Endothelial cell of hepatic sinusoid (primary cell): ENCODE data around the gene TUSC2.

ENCODE experiments used
- in situ Hi-C: cut with HindIII; loops from 2 replicates; pipeline ENCODE4 v1.10.0; 2017; ENCODE audit warnings: low sequenced_read_pairs

TUSC2 gene

DNA sequence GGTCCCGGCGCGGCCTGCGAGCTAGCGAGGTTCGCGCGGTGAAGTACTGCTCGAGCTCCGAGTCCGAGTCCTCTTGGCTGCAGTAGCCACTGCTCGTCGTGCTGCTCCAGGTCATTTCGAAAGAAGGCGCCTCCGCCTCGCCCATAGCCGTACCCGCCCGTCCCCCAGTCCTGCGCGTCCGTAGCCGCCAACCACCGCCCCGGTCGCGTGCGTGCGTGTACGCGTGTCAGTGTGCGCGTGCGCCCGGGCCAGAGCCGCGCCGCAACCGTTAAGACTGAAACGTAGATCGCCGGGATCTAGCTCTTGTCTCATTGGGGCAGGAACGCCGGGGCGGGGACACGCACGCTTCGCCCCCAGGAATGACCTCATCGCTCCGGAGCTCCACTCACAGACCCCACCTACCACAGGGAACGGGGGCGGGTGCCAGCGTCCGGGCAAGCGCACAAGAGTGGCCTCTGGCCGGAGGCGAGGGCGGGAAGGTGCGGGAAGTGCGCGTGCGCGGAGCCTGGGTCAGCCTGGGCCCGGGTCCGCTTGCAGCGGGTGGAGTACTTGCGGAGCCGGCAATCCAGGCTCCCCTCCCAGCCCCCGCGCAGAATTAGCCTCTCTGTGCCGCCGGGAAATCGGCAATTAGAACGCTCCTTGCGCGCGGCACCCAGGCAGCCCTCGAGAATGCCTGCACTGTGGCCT, 9.3 kb upstream of the TUSC2 start:
- in situ Hi-C loops = no loop called here

DNA sequence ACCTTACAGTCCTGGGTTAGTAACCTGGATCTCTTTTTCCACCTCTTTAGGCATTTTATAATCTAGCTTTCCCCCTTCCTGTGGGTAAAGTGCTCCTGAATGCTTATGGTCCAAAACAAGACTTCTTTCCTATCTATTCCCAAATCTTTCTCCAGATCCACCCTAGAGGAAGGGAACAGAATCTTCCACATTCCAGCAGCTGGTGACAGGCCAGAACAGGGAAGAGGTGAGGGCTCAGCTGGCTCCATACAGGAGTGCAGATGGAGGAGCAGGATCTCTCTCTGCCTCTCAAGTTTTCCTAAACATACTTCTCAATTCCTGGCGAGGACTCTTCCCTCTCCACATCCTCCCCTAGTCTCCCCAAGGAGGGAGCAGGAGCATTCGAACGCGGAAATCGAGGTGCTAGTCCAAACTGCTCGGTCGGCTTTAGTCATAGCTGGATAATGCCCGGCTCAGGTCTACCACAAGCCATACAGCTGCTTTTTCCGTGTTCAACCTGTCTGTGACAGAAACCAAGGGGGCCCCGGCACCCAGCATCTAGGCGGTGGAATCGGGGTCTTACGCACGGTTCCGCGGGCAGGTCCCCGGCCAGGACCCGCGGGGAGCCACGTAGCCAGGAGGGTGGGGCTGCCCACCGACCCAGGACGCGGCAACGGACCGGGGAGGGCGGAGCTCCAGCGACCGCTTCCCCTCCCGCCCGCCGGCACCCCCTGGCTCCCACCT, 8.6 kb upstream of the TUSC2 start:
- in situ Hi-C loops = no loop called here

DNA sequence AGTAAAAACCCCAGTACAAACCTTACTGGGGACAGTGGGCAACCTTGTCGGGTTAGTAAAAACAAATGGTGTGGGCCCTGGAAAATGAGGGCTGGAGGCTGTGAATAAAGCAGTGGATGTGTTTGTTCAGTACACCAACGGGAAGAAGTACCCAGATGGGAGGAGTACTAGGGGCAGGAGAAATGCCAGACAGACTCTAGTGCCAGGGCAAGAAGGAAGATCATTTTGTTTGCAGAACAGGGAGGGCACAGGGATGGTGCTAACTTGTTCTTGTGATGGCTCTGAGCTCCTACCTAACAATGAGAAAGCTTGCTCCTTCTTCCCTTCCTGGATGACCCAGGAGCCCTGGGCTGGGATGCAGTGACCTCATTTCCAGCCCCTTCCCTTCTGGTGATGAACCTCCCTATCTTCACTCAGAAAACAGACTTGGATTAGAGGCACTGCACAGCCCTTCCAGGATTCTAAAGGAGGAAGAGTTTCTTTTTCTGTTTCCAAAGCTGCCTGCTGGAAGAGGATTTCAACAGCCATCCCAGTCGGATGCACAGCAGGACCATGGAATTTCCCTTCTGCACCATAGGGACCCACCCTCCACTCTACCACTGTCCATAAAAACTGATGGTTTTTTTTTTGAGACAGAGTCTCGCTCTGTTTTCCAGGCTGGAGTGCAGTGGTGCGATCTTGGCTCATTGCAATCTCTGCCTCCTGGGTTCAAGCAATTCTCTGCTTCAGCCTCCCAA, 6.5 kb upstream of the TUSC2 start:
- in situ Hi-C loops = no loop called here

DNA sequence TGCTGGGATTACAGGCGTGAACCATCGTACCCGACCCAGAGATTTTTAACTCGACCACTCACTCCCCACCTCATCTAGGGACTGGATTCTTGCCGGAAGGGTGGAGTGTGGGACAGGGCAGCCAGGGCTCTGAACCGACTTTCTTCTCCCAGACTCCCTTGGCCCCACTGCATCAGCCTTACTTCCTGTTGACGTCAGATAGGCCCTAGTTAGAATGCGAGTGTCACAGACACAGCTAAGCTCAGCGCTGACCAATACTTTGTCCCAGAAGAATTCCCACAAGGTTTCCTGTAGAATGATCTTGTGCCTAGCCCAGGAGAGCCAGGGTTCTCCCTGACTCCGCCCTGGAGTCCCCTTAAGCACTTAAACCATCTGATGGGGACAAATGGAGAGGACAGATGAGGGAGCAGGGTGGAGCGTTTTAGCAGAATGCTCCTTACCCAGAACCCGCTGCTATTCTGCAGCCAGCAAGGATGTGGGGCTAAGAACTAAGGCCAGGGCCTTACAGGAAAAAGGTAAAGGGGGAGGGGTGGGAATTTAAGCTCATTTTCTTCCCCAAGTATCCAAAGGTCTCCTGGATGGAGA, 5.8 kb upstream of the TUSC2 start:
- in situ Hi-C loops = no loop called here

DNA sequence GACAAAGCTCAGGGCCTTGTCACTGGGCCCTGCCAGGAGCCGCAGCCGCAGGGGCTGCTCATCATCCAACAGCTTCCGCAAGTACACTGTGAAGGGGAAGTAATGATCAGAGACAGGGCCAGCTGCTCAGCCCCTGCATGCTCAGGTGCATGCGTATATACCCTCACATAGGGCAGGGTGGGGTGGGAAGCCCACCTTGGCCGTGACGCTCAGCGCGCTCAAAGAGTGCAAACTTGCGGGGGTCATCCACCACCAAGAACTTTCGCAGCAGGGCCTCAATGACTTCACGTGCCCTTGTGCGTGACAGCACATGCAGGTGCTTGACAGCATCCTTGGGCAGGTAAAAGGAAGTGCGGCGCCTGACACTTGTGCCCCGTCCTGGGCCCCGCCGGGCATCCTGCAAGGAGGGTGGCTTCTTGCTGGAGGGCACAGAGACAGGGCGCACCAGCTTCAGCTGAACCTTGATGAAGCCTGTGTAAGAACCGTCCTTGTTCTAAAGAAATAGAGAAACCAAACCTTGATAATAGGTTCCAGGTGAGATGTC, 3.4 kb upstream of the TUSC2 start:
- in situ Hi-C loops = no loop called here

DNA sequence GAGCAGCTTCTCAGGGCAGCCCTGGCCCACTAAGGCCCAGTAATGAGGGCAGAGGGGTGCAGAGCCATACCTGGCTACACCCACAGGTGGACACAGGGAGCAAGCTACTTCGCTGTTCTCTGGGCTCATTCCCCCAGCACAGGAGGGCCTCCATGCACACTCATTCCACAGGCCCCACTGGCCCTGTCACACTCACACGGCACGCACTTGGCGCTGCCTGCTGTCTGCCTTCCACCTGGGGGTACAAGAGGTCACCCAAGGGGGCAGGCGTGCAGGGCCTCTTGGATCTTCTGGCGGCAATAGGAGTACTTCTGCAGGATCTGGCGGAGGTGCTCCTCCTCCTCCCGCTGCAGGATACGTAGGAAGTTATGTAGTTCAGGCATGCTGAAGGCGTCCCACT, 2.3 kb upstream of the TUSC2 start:
- in situ Hi-C loops = no loop called here

DNA sequence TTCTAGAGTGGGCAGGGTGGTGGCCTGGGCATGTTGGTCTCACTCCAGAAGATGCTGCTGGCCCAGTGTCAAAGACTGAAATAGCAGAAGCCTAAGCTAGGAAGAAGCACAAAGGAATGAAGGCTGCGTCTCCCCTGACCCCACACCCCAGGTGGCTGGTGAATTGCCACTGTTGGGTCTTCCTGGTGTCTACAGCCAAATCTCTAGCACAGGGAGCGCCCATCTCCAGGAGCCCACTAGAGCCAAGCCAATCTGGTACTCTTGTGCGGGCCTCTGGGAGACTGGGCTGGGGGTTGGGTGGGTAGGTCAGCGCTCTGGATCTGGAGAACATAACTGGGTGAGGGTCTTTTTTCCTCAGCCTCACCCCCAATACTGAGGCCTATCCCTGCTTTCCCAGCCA, 894 bp downstream of the TUSC2 start:
- in situ Hi-C loops = loop anchor here (5.0 kb wide), 2 partner anchors 50 to 85 kb away; partner anchors contain the start of gene LSMEM2

DNA sequence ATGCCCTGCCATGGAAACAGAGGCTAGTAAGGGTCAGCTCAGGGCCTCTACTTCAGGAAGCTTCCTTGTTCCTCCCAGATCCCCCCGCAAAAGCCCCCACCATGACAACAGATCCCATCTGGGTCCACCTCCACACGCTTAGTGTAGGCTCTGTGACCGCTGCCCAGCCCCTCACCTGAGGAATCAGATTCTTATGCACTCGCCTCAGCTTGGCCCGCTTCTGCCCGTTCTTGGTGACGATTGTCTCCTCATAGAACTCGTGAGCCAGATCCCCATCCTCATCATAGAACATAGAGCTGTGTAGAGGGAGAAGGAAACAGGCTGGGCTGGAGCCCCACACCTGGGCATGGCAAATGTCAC, 1.9 kb downstream of the TUSC2 start:
- in situ Hi-C loops = loop anchor here (5.0 kb wide), 2 partner anchors 49 to 84 kb away; partner anchors contain the start of gene LSMEM2

DNA sequence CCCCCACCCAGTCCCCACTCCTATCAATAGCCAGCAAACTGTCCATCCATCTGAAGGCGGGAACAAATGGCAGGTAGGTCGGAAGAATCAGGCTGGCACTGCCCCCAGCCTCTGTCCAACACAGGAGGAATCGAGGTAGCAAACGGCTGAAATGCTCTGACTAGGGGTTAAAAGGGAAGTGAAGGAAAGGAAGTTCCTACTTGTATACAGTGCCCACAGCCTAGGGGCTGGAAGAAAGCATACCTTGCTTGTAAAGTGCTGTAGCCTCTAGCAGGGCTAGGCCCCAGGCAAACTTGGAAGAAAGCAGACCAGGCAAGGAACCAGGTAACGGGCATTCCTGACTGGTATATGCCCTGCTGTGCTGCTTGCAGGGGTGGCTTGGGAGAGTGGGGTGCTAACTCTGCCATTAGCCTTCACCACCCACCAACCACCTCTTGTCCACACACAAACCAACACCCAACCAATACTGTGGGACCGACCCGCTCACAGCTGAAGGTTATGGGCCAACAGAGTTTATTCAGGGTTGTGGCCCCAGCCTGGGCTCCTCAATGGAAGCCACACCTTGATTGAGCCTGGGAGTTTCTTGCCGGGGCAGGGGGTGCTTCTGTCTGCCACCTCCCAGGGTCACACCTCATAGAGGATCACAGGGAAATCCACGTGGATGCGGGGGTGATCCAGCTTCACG, 2.4 kb downstream of the TUSC2 start:
- in situ Hi-C loops = loop anchor here (5.0 kb wide), 2 partner anchors 48 to 83 kb away; partner anchors contain the start of gene LSMEM2

DNA sequence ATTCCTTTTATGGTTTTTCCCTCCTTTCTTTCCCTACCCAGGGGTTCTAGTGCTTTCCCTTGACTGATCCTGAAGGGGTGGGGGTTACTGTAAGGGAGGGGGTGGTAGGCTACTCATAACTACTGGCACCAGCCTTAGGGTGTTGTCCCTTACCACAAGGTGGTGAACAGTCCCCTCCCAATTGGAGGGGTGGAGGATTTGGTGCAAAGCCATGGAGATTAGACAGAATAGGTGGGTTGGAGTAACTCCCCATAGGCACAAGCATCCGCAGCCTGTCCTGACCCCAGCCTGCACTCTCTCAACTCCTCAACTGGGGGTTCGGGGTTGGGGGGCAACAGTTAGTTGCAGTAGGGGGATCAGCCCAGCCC, 2.9 kb downstream of the TUSC2 start:
- in situ Hi-C loops = loop anchor here (5.0 kb wide), 2 partner anchors 48 to 83 kb away; partner anchors contain the start of gene LSMEM2

DNA sequence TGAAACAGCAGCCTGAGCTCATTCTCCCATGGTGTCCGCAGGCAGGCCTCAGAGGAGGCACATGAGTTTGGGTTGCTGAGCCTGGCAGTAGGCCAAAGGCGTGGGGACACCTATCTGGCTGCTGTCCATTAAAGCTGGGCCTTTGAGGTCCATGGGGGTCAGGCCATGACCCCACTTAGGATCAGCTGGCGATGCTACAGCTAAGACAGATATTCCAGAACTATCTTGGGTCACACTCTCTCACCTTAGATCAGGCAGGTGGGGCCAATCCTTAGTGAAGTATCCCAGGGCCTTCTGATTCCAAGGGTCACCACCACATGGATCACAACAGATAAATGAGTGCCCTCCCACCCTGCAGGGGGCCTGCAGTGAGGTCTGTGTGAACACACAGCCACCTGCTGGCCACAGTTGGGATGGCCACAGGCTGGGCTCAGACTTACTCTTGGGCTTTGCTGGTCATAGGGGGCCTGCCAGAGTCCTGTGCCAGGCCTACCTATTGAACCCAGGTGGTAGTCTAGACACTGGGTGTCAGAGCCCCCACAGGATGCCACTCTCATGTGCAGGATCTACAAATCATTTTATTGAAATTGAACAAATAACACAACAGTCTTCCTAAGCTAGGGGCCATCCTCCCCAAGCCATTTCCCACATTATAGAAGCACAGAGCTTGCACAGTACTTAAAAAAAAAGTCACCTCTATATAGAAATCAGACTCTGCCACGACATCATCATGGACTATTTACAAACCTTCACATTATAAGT, 3.5 kb downstream of the TUSC2 start:
- in situ Hi-C loops = loop anchor here (5.0 kb wide), 2 partner anchors 47 to 82 kb away; partner anchors contain the start of gene LSMEM2

DNA sequence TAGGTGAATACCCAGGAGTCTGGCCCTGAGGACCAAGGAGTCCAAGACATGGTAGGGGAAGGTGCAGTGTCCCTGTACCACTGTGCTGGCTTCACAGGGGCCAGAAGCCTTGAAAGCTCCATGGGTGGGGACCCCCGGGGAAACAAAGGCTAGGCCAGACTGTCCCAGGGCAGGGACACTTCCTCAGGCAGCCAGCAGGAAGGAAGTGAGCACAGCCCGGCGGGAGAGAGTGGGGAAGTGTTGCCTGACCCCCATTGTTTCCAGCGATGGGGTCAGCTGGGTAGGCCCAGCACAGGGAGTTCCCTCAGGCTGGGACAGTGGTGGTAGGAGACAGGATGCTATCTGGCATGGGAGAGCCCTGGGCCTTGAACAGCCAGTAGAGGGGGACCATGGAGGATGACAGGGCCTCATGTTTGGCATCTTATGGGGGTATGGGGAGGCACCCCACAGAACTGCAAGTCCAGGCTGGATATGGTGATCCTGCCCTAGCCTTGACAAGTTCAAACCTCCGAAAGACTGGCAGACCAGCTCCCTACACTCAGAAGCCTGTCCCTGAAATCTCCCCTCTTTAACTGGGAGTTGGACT, 4.3 kb downstream of the TUSC2 start:
- in situ Hi-C loops = no loop called here

DNA sequence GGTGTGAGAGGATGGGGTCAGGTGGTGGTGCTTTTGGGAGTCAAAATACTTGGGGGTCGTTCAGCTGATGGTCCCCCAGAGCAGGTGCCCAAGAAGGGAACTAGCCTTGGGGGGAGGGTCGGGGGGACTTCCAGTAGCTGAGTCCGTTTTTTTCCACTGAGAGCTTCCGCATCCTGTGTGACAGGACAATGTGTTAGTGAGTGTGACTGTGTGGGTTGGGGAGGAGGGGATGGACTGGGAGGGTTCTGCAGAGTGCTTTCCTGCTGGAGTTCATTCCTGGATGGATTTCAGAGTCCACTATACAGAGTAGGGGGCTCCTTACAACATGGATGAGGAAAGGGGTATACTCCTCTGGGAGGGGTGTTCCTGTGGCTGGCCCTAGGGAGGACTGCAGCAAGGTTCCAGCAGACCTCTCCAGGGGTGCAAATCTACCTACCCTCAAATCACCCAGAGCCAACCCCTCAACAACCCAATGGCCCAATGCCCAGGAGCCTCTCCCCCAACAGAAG, 4.9 kb downstream of the TUSC2 start:
- in situ Hi-C loops = no loop called here

DNA sequence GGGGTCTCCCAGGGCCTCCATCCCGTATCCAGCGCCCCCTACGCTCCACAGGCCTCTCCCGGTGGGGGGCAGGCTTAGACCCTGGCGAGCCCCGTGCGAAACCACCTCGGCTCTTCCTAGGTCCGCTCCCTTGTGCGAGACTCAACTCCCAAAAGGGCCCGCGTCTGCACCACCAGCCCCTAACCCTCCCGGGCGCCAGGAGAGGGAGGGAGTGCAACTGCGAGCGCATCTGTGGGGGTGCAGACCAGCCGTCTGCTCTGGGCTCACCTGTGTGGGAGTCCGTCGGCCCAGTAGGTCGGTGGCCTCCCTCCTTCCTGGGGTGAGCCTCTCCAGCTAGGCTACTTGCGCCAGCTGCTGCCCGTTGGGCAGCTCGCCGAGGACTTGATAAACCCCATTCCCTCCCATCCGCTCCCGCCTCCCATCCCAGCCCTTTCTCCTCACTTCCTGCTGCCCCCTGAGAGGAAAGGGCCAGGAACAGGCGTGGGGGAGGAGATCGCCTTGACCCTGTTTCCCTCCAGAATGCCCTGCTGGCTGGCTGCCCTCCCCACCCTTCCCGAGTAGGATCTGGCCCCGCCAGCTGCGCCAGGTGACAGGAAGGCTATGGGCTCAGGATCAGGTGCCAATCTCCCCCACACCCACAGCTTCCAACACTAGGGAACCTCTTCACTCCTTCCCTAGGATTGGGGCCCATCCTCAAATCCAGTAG, 5.5 kb downstream of the TUSC2 start, which contains the start of gene HYAL2:
TSS of gene HYAL2 (minus strand) at position 360 of the 706 bp plus-strand sequence. CDS start 2,256 bp downstream, outside the sequence.
- in situ Hi-C loops = no loop called here

DNA sequence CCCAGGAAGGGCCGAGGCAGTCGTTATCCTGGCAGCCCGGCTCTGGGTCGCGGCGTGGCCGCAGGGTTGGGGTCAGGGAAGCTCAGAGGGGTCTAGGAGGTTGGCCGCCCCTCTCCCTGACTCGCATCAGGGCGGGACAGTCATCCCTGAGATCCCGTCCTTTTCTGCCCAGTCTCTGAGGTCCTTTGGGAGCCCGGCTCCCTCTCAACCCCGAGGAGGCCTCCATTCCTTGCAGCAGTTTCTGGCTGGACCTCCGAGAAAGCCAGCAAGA, 6.0 kb downstream of the TUSC2 start:
- in situ Hi-C loops = no loop called here

DNA sequence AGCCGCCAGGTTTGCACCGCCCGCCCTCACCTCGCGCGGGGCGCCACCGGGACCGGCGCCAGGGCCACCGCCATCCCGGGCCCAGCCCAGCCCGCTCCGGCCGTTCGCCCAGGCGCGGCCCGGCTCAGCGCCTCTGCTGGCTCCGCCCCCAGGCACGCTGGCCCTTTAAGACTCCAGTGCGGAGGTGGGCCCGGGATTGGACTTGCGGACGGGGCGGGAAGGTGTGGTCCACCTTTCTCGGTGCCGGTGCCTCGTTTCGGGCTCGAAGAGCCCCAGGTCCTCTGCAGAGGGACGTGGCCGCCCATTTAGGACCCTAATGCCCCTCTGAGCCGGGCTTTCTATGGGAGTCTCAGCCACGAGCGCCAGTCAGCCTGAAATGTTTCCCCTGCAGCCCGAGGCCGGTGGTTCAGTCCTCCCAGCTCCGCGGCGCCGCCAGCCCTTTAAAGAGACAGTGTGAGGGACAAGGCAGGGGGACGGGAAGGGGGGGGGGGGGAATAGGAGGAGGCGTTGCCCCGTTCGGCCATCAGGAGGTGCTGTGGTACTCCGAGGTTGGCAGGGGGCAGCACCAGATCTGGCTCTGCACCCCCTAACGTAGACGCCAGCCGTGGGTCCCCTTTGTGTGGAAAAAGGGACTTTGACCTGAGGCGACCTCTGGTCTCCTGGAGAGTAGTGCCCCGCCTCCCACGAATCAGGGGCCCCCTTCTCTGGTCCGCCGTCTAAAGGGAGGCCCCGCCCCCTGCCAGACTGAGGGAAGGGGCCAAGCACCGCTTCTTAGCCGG, 6.5 kb downstream of the TUSC2 start:
- in situ Hi-C loops = no loop called here

DNA sequence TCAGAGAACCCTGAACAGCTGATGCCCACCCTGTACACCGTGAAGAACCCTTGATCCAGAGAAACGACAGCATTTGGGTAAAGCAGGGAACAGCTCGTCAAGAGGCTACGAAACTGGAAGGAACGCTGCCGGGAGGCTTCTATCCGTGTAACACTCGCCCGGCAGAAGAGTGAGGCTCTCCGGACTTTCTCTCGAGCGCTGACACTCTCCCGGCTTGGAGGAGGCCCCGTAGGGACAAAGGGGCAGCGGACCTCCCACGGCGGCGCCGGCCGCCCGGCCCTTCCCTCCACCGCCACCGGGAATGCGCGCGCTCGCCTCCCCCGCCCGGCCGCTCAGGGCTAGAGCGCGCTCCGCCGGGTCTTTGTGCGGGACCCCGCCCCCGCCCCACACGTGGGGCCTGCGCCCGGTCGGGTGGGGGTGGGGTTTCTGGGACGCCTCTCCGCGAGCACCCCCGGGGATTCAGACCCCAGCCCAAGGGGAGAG, 7.1 kb downstream of the TUSC2 start:
- in situ Hi-C loops = no loop called here
